Measurements from ENCODE around the gene CCNL2.
"Not testable (repeated sequence)": the region's sequence is repeated elsewhere in the genome, so short reads cannot be mapped to it uniquely, and the experiment has no call there.

CCNL2 gene

GRCh38 chr1:1419813-1420653, 20.9 kb upstream of the CCNL2 start:
- no peak for FAIRE-seq

- FAIRE-seq = no peak
Measured at GRCh38 chr1:1419363-1419812, 20.3 kb upstream of the CCNL2 start.

DNA sequence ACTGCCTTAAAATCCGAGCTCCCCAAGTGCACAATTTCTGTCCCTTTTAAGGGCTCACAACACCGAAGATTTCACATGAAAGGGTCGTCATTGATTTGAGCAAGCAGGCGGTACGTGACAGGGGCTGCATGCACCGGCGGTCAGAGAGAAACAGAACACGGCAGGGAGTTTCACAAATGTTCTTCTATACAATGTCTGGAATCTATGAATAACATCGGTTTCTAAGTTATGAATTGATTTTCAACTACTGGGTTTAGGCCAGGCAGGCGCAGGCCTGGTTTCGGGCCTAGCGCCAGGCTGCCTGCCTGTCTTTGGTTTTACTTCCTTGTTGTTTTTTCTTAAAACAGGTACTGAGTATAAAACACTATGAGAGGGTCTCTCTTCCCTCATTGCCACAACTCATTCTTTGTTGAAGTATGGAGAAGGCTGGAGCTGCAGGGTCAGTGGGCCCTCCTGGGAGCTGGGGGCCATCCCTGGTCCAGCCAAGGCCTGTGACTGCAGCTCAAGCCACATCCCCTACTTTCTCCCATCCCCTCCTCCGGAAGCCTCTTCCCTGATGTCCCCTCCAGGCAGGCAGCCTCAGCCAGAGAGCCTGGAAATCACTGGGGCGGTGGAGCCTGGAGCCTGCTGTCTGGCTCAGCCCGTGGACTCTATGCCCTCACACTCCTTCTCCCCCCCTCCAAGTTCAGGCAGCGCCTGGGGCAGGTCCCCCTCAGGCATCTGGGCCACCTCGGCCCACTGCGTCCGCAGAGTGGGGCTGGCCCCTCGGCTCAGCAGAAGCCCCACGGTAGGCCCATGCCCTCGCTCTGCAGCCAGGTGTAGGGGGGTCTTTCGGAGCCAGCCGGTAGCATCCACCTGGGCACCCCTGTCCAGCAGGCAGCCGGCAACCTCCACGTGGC, 19.6 kb upstream of the CCNL2 start:
- FAIRE-seq = no peak

DNA sequence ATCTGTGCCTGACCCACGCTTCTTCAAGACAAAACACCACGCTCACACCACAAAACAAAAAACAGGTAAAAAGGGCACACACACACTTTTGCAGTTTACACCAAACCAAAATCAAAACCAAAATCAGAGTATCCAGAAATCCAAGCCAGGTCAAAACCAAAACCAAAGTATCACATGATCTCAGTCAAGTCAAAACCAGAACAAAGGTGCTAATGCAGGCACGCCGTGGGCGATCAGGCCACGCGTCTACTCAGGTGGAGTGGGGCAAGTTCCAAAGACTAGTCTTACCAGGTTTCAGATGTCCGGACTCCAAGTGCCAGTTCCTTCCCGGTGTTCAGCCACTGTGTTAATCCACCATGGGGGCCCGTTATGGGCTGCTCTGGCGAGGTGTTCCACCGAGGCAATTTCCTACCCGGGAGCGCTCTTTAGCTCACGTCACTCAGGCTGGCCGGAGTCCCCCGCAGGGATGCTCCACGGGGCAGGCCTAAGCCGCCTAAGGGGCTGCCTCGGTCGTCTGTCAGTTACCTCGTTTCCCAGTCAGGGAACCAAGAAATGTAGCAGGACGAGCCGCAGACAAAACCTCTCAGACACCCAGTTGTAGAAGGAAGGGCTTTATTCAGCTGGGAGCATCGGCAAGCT, 18.8 kb upstream of the CCNL2 start:
- FAIRE-seq = not testable (repeated sequence)

GRCh38 chr1:1417396-1417795, 18.3 kb upstream of the CCNL2 start:
- not testable (repeated sequence) for FAIRE-seq

GRCh38 chr1:1415751-1416150, 16.6 kb upstream of the CCNL2 start:
- no peak for FAIRE-seq

GRCh38 chr1:1412311-1412902, 13.3 kb upstream of the CCNL2 start:
- not testable (repeated sequence) for FAIRE-seq

GRCh38 chr1:1411626-1412025, 12.5 kb upstream of the CCNL2 start:
- FAIRE-seq = no peak

DNA sequence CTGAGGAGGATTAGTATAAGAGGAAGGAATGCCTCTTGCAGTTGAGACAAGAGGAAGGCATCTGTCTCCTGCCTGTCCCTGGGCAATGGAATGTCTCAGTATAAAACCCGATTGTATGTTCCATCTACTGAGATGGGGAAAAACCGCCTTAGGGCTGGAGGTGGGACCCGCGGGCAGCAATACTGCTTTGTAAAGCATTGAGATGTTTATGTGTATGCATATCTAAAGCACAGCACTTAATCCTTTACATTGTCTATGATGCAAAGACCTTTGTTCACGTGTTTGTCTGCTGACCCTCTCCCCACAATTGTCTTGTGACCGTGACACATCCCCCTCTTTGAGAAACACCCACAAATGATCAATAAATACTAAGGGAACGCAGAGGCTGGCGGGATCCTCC, 11.1 kb upstream of the CCNL2 start:
- not testable (repeated sequence) for FAIRE-seq

DNA sequence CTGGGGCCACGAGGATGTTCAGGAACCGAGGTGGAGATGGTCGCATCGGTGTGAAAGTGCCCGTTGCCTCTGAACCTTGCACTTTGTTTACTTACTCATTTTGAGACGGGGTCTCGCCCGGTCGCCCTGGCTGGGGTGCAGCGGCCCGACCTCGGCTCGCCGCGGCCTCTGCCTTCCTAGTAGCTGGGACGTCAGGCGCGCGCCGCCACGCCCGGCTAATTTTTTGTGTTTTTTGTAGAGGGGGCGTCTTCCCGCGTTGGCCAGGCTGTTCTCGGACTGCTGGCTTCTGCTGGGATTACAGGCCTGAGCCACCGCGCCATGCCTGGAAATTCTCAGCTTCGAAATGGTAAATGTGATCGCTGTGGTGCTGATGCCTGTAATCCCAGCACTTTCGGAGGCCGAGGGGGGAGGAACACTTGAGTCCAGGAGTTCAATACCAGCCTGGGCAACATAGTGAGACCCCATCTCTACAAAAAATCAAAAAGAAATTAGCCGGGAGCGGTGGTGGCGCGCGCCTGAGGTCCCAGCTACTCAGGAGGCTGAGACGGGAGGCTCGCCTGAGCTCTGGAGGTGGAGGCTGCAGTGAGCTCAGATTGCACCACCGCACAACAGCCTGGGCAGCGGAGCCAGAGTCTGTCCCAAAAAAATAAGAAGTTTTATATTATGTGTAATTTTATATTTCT, 8.6 kb upstream of the CCNL2 start:
- no peak for FAIRE-seq

- FAIRE-seq = no peak
Measured at GRCh38 chr1:1406821-1407635, 7.9 kb upstream of the CCNL2 start, which contains the start of gene MRPL20. MRPL20 (minus strand) TSS chr1:1407293; CDS start chr1:1407217, 76 bp downstream.

GRCh38 chr1:1406101-1406820, 7.1 kb upstream of the CCNL2 start:
- FAIRE-seq = no peak

GRCh38 chr1:1403653-1404052, 4.5 kb upstream of the CCNL2 start:
- no peak for FAIRE-seq

GRCh38 chr1:1402901-1403392, 3.8 kb upstream of the CCNL2 start:
- not testable (repeated sequence) for FAIRE-seq

GRCh38 chr1:1402072-1402900, 3.2 kb upstream of the CCNL2 start:
- no peak for FAIRE-seq

DNA sequence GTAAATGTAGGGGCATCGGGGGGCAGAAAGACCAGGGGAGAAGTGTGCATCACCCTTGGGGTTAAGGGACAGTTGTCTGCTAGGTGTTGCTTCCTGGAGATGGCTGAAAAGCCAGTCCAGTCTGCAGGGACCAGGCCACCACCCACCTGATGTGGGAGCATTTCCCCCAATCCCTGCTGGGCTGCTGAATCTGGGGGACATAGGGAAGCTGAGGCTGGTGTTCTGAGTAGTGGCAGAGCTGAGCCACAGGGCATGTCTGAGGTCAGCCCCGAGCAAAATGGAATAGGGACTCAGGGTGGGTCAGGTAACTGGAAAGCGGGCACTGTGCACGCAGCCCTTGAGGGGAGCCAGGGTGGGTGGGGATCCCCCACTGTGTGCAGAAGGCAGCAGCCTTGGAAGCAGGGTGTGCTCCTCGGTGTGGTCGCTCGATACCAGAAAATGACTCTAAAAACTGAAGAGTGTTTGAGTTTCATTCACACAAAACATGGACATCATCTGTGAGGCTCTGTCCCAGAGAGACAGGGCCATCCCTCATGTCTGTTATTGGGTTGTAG, 2.4 kb upstream of the CCNL2 start:
- FAIRE-seq = no peak

DNA sequence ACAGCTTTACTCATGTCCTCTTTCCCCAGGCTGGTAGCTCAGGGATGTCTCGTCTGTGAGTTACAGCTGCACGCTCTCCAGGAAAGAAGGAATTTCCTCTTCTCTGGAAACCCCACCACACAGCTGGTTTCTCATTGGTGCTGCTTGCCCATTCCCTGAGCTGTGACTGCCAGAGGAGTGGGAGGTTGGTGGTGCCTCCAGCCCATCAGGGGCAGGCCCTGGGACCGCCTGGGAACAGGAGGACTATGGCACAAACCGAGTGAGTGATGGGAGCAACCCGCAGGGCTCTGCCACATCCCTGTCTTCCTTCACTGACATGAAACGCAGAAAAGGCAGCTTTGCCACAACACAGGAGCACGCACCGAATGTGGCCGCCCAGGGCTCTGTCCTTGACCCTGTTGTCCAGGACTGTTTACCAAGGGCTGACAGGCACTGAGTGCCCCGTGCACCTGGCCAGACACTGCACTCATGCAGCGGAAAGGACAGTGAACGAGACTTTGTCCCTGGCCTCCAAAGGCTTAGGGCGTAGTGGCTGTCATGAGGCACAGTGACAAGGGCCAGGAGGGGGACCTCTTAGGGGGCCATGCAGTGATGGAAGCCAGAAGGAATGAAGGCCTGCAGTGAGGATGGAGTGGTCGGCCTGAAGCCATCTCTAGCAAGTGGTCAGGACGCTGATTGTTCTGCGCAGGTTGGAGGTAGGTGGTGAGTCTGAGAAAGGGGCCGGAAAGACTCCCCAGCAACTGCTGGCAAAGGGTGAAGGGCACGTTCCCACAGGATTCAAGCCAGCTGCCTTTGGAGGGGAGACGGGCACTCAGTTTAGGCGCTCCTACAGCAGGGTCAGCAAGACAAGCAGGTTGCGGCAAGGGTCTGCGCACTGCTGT, 1.7 kb upstream of the CCNL2 start:
- FAIRE-seq = no peak

Measured in colon (tissue), 2 donors.